ENCODE results near the gene DDX17.

Gene DDX17

DNA sequence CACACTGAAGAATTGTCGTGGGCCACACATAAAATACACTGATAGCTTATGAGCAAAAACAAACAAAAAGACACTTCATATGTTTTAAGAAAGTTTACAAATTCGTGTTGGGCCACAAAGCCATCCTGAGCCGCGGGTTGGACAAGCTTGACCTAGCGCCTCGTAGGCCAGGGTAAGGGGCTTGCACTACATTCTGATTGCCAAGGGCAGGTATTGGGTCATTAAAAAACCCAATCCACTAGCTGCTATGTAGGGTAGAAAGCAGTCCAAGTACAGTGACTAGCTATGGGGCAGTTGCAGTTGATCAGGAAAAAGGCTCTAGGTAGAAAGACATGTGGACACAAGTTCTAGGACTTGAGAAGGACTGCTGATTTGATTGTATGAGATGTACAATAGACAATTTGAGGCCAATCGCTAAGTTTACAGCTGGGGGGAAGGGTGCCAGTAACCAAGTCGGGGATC is 24.2 kb downstream of the DDX17 start:
- TF ChIP-seq CTCF (IDR thresholded peaks at IDR 0.05), result no peak

DNA sequence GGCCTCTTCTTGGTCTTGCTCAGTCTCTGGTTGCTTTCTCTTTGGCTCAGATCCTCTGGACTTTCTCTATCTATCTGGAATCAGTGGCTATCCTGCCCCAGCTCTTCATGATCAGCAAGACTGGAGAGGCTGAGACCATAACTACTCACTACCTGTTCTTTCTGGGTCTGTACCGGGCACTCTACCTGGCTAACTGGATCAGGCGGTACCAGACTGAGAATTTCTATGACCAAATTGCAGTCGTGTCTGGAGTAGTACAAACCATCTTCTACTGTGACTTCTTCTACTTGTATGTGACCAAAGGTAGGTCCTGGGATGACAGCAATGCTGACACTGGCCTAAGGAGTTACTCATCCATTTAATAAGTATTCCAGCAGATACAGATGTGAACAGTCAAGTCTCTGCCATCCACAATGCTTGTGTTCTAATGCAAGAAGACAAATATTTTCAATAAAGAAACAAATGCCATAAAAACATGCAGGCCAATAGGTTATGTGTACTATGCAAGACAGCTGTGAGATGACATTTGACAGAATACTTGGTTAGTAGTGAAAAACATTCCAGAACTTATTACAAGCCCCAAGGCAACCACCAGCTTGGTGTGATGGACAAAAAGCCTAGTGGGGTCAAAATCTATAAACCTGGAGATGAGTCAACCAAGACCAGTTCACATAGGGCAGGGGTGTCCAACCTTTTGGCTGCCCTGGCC is 24.8 kb downstream of the DDX17 start:
- no peak for TF ChIP-seq CTCF (IDR thresholded peaks at IDR 0.05)

- no peak for TF ChIP-seq CTCF (IDR thresholded peaks at IDR 0.05)
Observed at GRCh38 chr22:38479096-38479837, 26.8 kb downstream of the DDX17 start.

GRCh38 chr22:38477585-38477984 is 28.5 kb downstream of the DDX17 start:
- TF ChIP-seq CTCF (IDR thresholded peaks at IDR 0.05), result no peak

DNA sequence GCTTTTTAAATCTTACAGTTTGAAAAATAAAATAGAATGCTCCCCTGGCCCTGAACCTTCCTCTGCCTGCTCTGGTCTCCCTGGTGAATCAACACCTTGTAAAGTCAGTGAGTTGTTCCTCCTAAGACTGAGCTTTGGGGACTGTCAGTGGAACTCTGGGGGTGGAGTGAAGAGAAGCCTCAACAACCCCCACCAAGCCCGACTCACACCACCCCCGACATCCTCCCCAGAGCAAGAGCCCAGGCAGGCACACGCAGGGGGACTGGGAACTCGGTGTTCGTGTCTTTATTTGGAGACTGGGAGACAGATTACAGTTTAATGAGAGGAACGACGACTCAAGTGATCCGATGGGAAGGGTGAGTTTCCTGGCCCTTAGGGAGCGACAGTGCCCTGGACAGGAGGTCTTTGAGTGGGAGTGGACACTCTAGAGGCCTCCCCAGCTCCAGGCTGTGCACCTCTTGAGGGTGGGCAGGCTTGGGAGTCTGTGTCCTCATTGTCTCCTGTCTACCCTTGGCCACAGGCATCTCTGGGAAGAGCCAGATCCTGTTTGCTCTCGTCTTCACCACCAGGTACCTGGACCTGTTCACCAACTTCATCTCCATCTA is 32.0 kb downstream of the DDX17 start:
- TF ChIP-seq CTCF (IDR thresholded peaks at IDR 0.05), result no peak

GRCh38 chr22:38471237-38471636 is 34.9 kb downstream of the DDX17 start:
- no peak for TF ChIP-seq CTCF (IDR thresholded peaks at IDR 0.05)

DNA sequence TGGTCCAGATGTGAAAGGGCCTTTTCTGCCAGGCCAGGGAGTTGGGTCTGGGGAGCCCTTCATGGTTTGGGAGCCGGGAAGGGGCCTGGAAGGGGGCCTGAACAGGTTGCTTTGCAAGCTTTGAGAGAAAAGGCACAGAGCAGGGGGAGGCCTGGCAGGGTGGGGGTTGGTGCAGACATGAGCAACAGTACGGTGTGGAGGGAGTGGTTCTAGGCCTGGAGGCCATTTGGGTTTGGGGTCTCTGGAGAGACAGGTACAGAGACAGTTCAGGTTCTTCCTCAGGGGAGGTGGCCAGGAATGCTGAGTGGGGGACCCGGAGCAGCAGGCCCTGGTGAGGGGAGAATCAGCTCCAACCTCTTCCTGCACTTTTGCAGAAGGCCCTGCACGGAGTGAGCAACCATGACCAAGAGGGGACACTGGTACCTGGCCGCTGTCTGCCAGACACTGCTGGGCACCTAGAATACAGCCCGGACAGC is 36.8 kb downstream of the DDX17 start:
- TF ChIP-seq CTCF (IDR thresholded peaks at IDR 0.05), result no peak

All from LNCAP (cell line).